K562 (cell line): ENCODE results near the gene KPTN. TPM values are rescaled to one million over a fixed set of nuclear protein-coding genes. Genes with fewer than 3 reads are reported as not detected.
A peak's percentile ranks its signal among the peaks of the same experiment; 100 is the strongest.

Experiments
- ARHGAP35 ChIP-seq: fragments of 450-650 bp; IDR thresholded peaks from 2 replicates; pipeline ENCODE4 v1.6.1; 2018; ENCODE audit not compliant: partially characterized antibody
- ARID3A ChIP-seq: IDR thresholded peaks from 2 replicates; pipeline ENCODE4 v1.6.1; 2012; ENCODE audit warnings: low read depth, low read length, improper control_type of control experiment, borderline replicate concordance
- FOXM1 ChIP-seq, 2 experiments: fragments of 450-650 bp in 1 of 2; sonication (generic) in 1 of 2; formaldehyde crosslinking in 1 of 2; IDR thresholded peaks; 2 replicates each; pipeline versions ENCODE4 v1.6.1 to v1.9.0; 2017 to 2022; ENCODE audit warnings: low read depth in 2 of 2, mild to moderate bottlenecking in 2 of 2, missing genetic modification reagents in 1 of 2, moderate library complexity in 1 of 2
- HDAC3 ChIP-seq: fragments of 450-650 bp; IDR thresholded peaks from 2 replicates; pipeline ENCODE4 v1.6.1; 2018; ENCODE audit warnings: borderline replicate concordance, mild to moderate bottlenecking, moderate library complexity; ENCODE audit not compliant: partially characterized antibody
- HDAC6 ChIP-seq: IDR thresholded peaks from 2 replicates; pipeline ENCODE4 v1.6.1; 2012; ENCODE audit warnings: low read depth, mild to moderate bottlenecking, control low read depth, inconsistent platforms, low read length, moderate library complexity
- JUND ChIP-seq, 2 experiments: IDR thresholded peaks; 2 replicates in 1 of 2; 3 replicates in 1 of 2; pipeline ENCODE4 v1.6.1; 2011; ENCODE audit warnings: borderline replicate concordance in 2 of 2, low read depth in 2 of 2, low read length in 2 of 2, improper control_type of control experiment in 1 of 2, missing biosample characterization in 1 of 2, missing genetic modification characterization in 1 of 2, missing genetic modification reagents in 1 of 2
- MXD1 ChIP-seq: fragments of 250-450 bp; sonication (Bioruptor Pico); IDR thresholded peaks from 2 replicates; pipeline ENCODE4 v1.8.0; 2021; ENCODE audit warnings: borderline replicate concordance, mild to moderate bottlenecking, moderate library complexity; ENCODE audit not compliant: poor library complexity, severe bottlenecking
- NFIX ChIP-seq: fragments of 250-450 bp; sonication (Bioruptor Pico); IDR thresholded peaks from 2 replicates; pipeline ENCODE4 v1.4.0; 2020; ENCODE audit warnings: low read depth, mild to moderate bottlenecking, moderate library complexity
- NR1H2 ChIP-seq: sonication (generic); formaldehyde crosslinking; IDR thresholded peaks from 2 replicates; pipeline ENCODE4 v1.4.0; 2020; ENCODE audit warnings: mild to moderate bottlenecking, missing genetic modification reagents
- SMARCA4 ChIP-seq: fragments of 450-650 bp; IDR thresholded peaks from 2 replicates; pipeline ENCODE4 v1.6.1; 2016
- THAP7 ChIP-seq: fragments of 250-450 bp; sonication (Bioruptor Pico); IDR thresholded peaks from 2 replicates; pipeline ENCODE4 v1.5.0; 2021
- ZBTB34 ChIP-seq: fragments of 250-450 bp; sonication (Bioruptor Pico); IDR thresholded peaks from 2 replicates; pipeline ENCODE4 v1.8.0; 2021; ENCODE audit warnings: mild to moderate bottlenecking, moderate library complexity
- ZFP91 ChIP-seq: sonication (generic); formaldehyde crosslinking; IDR thresholded peaks from 2 replicates; pipeline ENCODE4 v1.8.0; 2022; ENCODE audit warnings: mild to moderate bottlenecking, missing genetic modification reagents
- ZNF12 ChIP-seq: sonication (generic); formaldehyde crosslinking; IDR thresholded peaks from 2 replicates; pipeline ENCODE4 v1.4.0; 2020; ENCODE audit warnings: mild to moderate bottlenecking, missing genetic modification reagents
- ZNF274 ChIP-seq: IDR thresholded peaks from 2 replicates; pipeline ENCODE4 v1.6.1; 2011; ENCODE audit warnings: low read depth, mild to moderate bottlenecking, low read length, moderate library complexity, borderline replicate concordance
- ZNF551 ChIP-seq: fragments of 250-450 bp; sonication (Bioruptor Pico); IDR thresholded peaks from 2 replicates; pipeline ENCODE4 v1.5.0; 2021; ENCODE audit warnings: mild to moderate bottlenecking, moderate library complexity
- ZNF76 ChIP-seq: fragments of 250-450 bp; sonication (Bioruptor Pico); IDR thresholded peaks from 2 replicates; pipeline ENCODE4 v1.4.0; 2020; ENCODE audit warnings: mild to moderate bottlenecking, moderate library complexity, borderline replicate concordance
- ZZZ3 ChIP-seq: fragments of 450-650 bp; IDR thresholded peaks from 2 replicates; pipeline ENCODE4 v1.6.1; 2016; ENCODE audit warnings: antibody characterized with exemption, mild to moderate bottlenecking, moderate library complexity
- polyA plus RNA-seq, 8 experiments: library from polyadenylated mRNA; depleted of rRNA in 4 of 8; stranded (reverse) in 5 of 8; unstranded in 3 of 8; fragments of >200 nt; fragmentation: Nextera tagmentation in 2 of 8; fragmentation: Illumina TruSeq in 1 of 8; extraction: Ambion mirVana in 2 of 8; extraction: Trizol in 1 of 8; gene quantifications; 2 replicates each; pipeline versions ENCODE4 v1.2.1 to v1.2.3, GENCODE V29; 2011 to 2014; ENCODE audit warnings: inconsistent platforms in 1 of 8, missing spikeins in 1 of 8
- total RNA-seq, 7 experiments: library from RNA; depleted of rRNA in 6 of 7; stranded (reverse); fragments of >200 nt in 6 of 7; fragmentation: Illumina TruSeq in 2 of 7; extraction: Trizol in 2 of 7; gene quantifications; 2 replicates each; pipeline versions ENCODE4 v1.2.1 to v1.2.3, GENCODE V29; 2011 to 2021; ENCODE audit warnings: low replicate concordance in 1 of 7

The KPTN gene
- total and polyA plus RNA-seq, 9 of the 15 experiments (the other 6 are each of a cell fraction or from before 2014, with no cell fraction given): 0.56 to 18.2 (median 8.5) TPM

- TF ChIP-seq MXD1 (no peak), ZNF12 (CRISPR knock-in tag) (no peak; the same call in 1 of the 2 replicates), ZFP91 (no peak), NFIX (CRISPR knock-in tag) (no peak), THAP7 (CRISPR knock-in tag) (no peak), ARHGAP35 (no peak), ZNF76 (CRISPR knock-in tag) (peak; percentile 54; the same call in 1 of the 2 replicates), ZZZ3 (no peak), SMARCA4 (peak; percentile 33; the same call in 1 of the 2 replicates), JUND (IDR thresholded peaks at IDR 0.05; ENCODE audit: borderline replicate concordance, low read depth, low read length) (peak; percentile 38), JUND (tag; IDR thresholded peaks at IDR 0.05; ENCODE audit: borderline replicate concordance, low read depth, low read length) (no peak; the same call in 2 of the 3 replicates), FOXM1 (IDR thresholded peaks at IDR 0.05; ENCODE audit: low read depth) (no peak; the same call in 1 of the 2 replicates), FOXM1 (CRISPR knock-in tag; IDR thresholded peaks at IDR 0.05; ENCODE audit: low read depth) (peak; percentile 86; the same call in 1 of the 2 replicates), ZBTB34 (CRISPR knock-in tag) (no peak), HDAC6 (no peak), ZNF551 (no peak), NR1H2 (0 out of 2 replicates have a peak, but pooled peaks have one; percentile 21), HDAC3 (no peak), ARID3A (0 out of 2 replicates have a peak, but pooled peaks have one; percentile 16), ZNF274 (no peak)
Measured at GRCh38 chr19:47483800-47484690, at the start of gene KPTN (continued).
